GM19468 (cell line): Measurements from ENCODE around the gene DCPS.

ENCODE experiments used
- ATAC-seq: cut with Tn5 transposase; IDR thresholded peaks from one replicate; pipeline ENCODE4 v1.9.1; 2021; ENCODE audit warnings: mild to moderate bottlenecking, moderate library complexity, moderate number of reproducible peaks; ENCODE audit not compliant: unreplicated experiment; ENCODE audit errors: extremely low read depth

Gene DCPS

GRCh38 chr11:126327281-126328000, 23.6 kb downstream of the DCPS start:
- ATAC-seq: no peak

GRCh38 chr11:126328001-126328390, 24.1 kb downstream of the DCPS start:
- no peak for ATAC-seq

- no peak for ATAC-seq
Observed at GRCh38 chr11:126328444-126328843, 24.6 kb downstream of the DCPS start.

GRCh38 chr11:126328938-126329643, 25.2 kb downstream of the DCPS start:
- ATAC-seq: no peak

GRCh38 chr11:126329644-126330211, 25.9 kb downstream of the DCPS start:
- no peak for ATAC-seq

- ATAC-seq: no peak
Observed at GRCh38 chr11:126331286-126331685, 27.4 kb downstream of the DCPS start.

- ATAC-seq: no peak
Observed at GRCh38 chr11:126332221-126332711, 28.4 kb downstream of the DCPS start.

GRCh38 chr11:126333142-126333541, 29.3 kb downstream of the DCPS start:
- ATAC-seq: no peak

- ATAC-seq: no peak
Observed at GRCh38 chr11:126334659-126335462, 31.0 kb downstream of the DCPS start.

GRCh38 chr11:126335463-126335760, 31.6 kb downstream of the DCPS start:
- ATAC-seq: no peak

GRCh38 chr11:126336138-126336541, 32.3 kb downstream of the DCPS start:
- no peak for ATAC-seq

- no peak for ATAC-seq
Observed at GRCh38 chr11:126336671-126337101, 32.8 kb downstream of the DCPS start.

GRCh38 chr11:126337126-126337473, 33.2 kb downstream of the DCPS start:
- no peak for ATAC-seq

- ATAC-seq: no peak
Observed at GRCh38 chr11:126337474-126338241, 33.8 kb downstream of the DCPS start.

- no peak for ATAC-seq
Observed at GRCh38 chr11:126338346-126339055, 34.6 kb downstream of the DCPS start.

- ATAC-seq: no peak
Observed at GRCh38 chr11:126339073-126339862, 35.4 kb downstream of the DCPS start.

- ATAC-seq: no peak
Observed at GRCh38 chr11:126339863-126340434, 36.1 kb downstream of the DCPS start.

- no peak for ATAC-seq
Observed at GRCh38 chr11:126340960-126341606, 37.2 kb downstream of the DCPS start.
